RWPE2 (cell line): ENCODE results near the gene CHRNA3.
"Not testable (repeated sequence)": the region's sequence is repeated elsewhere in the genome, so short reads cannot be mapped to it uniquely, and the experiment has no call there.

ENCODE experiments used
- ATAC-seq: fragments of 200-7000 bp; cut with Tn5 transposase; 3 replicates; pipeline ENCODE4 v1.9.1; 2021; ENCODE audit warnings: low read depth
- DNase-seq: peaks from one replicate; pipeline ENCODE4 v3.0.0-alpha.2; 2020; ENCODE audit warnings: low spot score
- H3K27ac ChIP-seq: fragments of 450-650 bp; 2 replicates; pipeline ENCODE4 v1.5.1; 2017; ENCODE audit warnings: mild to moderate bottlenecking; ENCODE audit not compliant: poor library complexity, severe bottlenecking
- H3K27me3 ChIP-seq: fragments of 250-450 bp; sonication (Bioruptor Pico); 2 replicates; pipeline ENCODE4 v1.5.1; 2021; ENCODE audit warnings: mild to moderate bottlenecking, moderate library complexity; ENCODE audit not compliant: insufficient read depth, poor library complexity, severe bottlenecking
- H3K36me3 ChIP-seq: fragments of 250-450 bp; sonication (Bioruptor Pico); 2 replicates; pipeline ENCODE4 v1.5.1; 2020; ENCODE audit warnings: low read depth, mild to moderate bottlenecking, moderate library complexity
- H3K4me1 ChIP-seq: fragments of 250-450 bp; sonication (Bioruptor Pico); 2 replicates; pipeline ENCODE4 v1.5.1; 2021; ENCODE audit warnings: mild to moderate bottlenecking, moderate library complexity; ENCODE audit not compliant: insufficient read depth, poor library complexity, severe bottlenecking
- H3K4me3 ChIP-seq: fragments of 250-450 bp; sonication (Bioruptor Pico); 2 replicates; pipeline ENCODE4 v1.5.1; 2021; ENCODE audit warnings: mild to moderate bottlenecking, moderate library complexity; ENCODE audit not compliant: severe bottlenecking
- H3K9me3 ChIP-seq: fragments of 250-450 bp; sonication (Bioruptor Pico); 2 replicates; pipeline ENCODE4 v1.5.1; 2021; ENCODE audit warnings: mild to moderate bottlenecking, moderate library complexity; ENCODE audit not compliant: severe bottlenecking
- TF ChIP-seq, protein P1 (sequence below): fragments of 450-650 bp; IDR thresholded peaks from one replicate; pipeline ENCODE4 v1.5.1; 2017; ENCODE audit warnings: mild to moderate bottlenecking, moderate library complexity; ENCODE audit not compliant: poor library complexity, severe bottlenecking

The CHRNA3 gene

DNA sequence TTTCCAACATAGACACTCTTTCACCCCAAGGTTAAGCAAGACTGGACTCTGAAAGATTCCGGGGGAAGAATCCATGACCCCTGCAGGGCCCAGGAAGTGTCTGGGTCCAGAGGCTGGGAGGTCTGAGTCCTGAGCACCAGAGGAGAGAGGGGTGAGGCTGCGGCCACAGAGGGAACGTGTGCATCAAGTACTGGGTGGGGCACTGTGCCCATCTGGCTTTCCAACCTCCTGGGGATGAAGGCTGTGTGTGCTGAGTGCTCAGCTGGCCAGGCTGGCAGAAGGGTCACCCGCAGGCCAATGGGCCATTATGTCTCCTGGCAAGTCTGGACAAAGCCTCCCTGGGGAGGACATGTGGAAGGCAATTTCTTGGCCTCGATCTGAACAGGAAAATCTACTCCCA, 3.3 kb downstream of the CHRNA3 start:
- no peak for ATAC-seq
- H3K9me3 ChIP-seq = no peaks in the 10 kb centered on the region

DNA sequence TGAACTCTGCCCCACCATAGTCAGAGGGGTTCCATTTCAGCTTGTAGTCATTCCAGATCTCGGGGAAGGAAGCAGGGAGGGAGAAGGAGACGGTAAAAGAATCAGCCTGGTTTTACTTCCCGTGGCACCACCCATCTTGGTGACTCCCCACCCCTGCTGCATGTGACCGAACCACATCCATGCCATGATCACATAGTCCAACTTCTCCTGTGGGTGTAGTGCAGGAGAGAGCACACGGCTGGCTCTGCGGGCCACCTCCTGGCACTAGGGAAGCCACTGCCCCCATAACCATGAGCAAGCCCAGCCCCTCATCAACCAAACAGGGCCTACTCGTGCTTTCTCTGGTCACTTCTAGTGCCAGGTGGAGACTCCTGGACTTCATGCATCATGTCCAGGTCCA, 3.7 kb downstream of the CHRNA3 start:
- DNase-seq = peak; percentile 42
- Histone ChIP-seq H3K4me3 (no peak overlapping the region), H3K9me3 (no peaks in the 10 kb centered on the region), H3K36me3 (no peaks in the 10 kb centered on the region), H3K4me1 (no peaks in the 10 kb centered on the region), H3K27ac (no peak overlapping the region), H3K27me3 (peaks cover 30% of the 10 kb centered on the region)
- TF ChIP-seq, protein P1, sequence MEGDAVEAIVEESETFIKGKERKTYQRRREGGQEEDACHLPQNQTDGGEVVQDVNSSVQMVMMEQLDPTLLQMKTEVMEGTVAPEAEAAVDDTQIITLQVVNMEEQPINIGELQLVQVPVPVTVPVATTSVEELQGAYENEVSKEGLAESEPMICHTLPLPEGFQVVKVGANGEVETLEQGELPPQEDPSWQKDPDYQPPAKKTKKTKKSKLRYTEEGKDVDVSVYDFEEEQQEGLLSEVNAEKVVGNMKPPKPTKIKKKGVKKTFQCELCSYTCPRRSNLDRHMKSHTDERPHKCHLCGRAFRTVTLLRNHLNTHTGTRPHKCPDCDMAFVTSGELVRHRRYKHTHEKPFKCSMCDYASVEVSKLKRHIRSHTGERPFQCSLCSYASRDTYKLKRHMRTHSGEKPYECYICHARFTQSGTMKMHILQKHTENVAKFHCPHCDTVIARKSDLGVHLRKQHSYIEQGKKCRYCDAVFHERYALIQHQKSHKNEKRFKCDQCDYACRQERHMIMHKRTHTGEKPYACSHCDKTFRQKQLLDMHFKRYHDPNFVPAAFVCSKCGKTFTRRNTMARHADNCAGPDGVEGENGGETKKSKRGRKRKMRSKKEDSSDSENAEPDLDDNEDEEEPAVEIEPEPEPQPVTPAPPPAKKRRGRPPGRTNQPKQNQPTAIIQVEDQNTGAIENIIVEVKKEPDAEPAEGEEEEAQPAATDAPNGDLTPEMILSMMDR = no peak
- ATAC-seq = no peak

More for the DNA sequence above, 3.3 kb downstream of the CHRNA3 start:
- TF ChIP-seq, protein P1 = no peak
- DNase-seq = peak; percentile 65
- Histone ChIP-seq H3K27ac (no peak overlapping the region), H3K4me3 (no peak overlapping the region), H3K36me3 (no peaks in the 10 kb centered on the region), H3K27me3 (peaks cover 34% of the 10 kb centered on the region), H3K4me1 (no peaks in the 10 kb centered on the region)

- no peaks in the 10 kb centered on the region for H3K9me3 ChIP-seq
- H3K27me3 ChIP-seq = peaks cover 24% of the 10 kb centered on the region
- ATAC-seq = no peak
- H3K4me3 ChIP-seq = no peak overlapping the region
- peak; percentile 31 for DNase-seq
- H3K36me3 ChIP-seq = no peaks in the 10 kb centered on the region
- no peaks in the 10 kb centered on the region for H3K4me1 ChIP-seq
- TF ChIP-seq, protein P1 = no peak
- H3K27ac ChIP-seq = no peak overlapping the region
These were observed 4.3 kb downstream of the CHRNA3 start for GRCh38 chr15:78616506-78616905.

DNA sequence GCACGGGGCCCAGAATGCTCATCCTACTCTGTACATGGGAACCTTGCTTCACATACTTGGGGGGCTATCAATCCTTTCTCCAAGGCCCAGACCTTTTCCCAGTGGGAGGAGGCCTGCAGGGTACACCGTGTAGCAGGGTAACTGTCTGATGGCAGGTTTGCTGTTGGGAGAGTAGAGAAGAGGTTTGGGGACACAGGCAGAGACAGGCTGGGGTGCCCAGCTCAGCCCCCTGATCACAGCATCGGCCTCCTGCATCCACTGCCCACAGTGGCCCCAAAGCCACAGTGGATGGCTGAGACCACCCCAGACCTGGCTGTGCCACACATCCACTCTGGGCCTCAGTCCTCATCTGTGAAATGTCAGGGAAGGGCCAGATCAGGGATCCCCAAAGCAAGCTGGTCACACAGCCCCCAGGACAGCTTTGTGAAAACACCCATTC, 5.6 kb downstream of the CHRNA3 start:
- H3K27me3 ChIP-seq = peaks cover 11% of the 10 kb centered on the region
- H3K27ac ChIP-seq = no peak overlapping the region
- no peaks in the 10 kb centered on the region for H3K36me3 ChIP-seq
- DNase-seq = peak; percentile 51
- H3K9me3 ChIP-seq = no peaks in the 10 kb centered on the region
- no peaks in the 10 kb centered on the region for H3K4me1 ChIP-seq
- no peak for ATAC-seq
- no peak overlapping the region for H3K4me3 ChIP-seq
- TF ChIP-seq, protein P1 = no peak

- DNase-seq (no peak), ATAC-seq (no peak)
- peaks cover 4% of the 10 kb centered on the region for H3K27me3 ChIP-seq
- H3K36me3 ChIP-seq = no peaks in the 10 kb centered on the region
- H3K4me3 ChIP-seq = no peak overlapping the region
- no peak overlapping the region for H3K27ac ChIP-seq
- no peaks in the 10 kb centered on the region for H3K9me3 ChIP-seq
- TF ChIP-seq, protein P1 = no peak
- H3K4me1 ChIP-seq = no peaks in the 10 kb centered on the region
These were observed 6.8 kb downstream of the CHRNA3 start for GRCh38 chr15:78614021-78614420.

- ATAC-seq, DNase-seq, H3K36me3 ChIP-seq, H3K4me1 ChIP-seq, H3K4me3 ChIP-seq, H3K27me3 ChIP-seq, H3K9me3 ChIP-seq, H3K27ac ChIP-seq: not testable (repeated sequence)
These were observed 11.2 kb downstream of the CHRNA3 start for GRCh38 chr15:78609551-78609950.
